Neural crest cell (in vitro differentiated cells): Measurements from ENCODE around the gene EOGT. TPM values are rescaled to one million over a fixed set of nuclear protein-coding genes. Genes with fewer than 3 reads are reported as not detected.

ENCODE experiments used
- DNase-seq: peaks from one replicate; pipeline ENCODE4 v3.0.0; 2021; ENCODE audit warnings: low read depth, mixed read lengths, low spot score
- H3K27ac Mint-ChIP-seq: one replicate; pipeline ENCODE4 v1.8.0; 2021; ENCODE audit warnings: mild to moderate bottlenecking, mixed read lengths; ENCODE audit not compliant: unreplicated experiment
- H3K27me3 Mint-ChIP-seq: 2 replicates; pipeline ENCODE4 v1.8.0; 2021; ENCODE audit warnings: low read depth, mild to moderate bottlenecking, mixed read lengths
- H3K36me3 Mint-ChIP-seq: 2 replicates; pipeline ENCODE4 v1.8.0; 2021; ENCODE audit warnings: low read depth, mild to moderate bottlenecking, mixed read lengths
- H3K4me1 Mint-ChIP-seq: 2 replicates; pipeline ENCODE4 v1.8.0; 2021; ENCODE audit warnings: mixed read lengths
- H3K4me3 Mint-ChIP-seq: one replicate; pipeline ENCODE4 v1.8.0; 2021; ENCODE audit warnings: mild to moderate bottlenecking, mixed read lengths
- H3K9me3 Mint-ChIP-seq: 2 replicates; pipeline ENCODE4 v1.8.0; 2021; ENCODE audit warnings: mixed read lengths
- total RNA-seq: library from RNA; stranded (reverse); gene quantifications from 2 replicates; pipeline ENCODE4 v1.2.1, GENCODE V29; 2021
- TF ChIP-seq, protein P1 (sequence below): fragments of 200-600 bp; sonication (generic); conservative IDR thresholded peaks from 2 replicates; pipeline ENCODE4 v1.5.0; 2021; ENCODE audit warnings: antibody characterized with exemption, mild to moderate bottlenecking

The EOGT gene
- total RNA-seq, 1 donor from 2014 or later, result 16.2 TPM

DNA sequence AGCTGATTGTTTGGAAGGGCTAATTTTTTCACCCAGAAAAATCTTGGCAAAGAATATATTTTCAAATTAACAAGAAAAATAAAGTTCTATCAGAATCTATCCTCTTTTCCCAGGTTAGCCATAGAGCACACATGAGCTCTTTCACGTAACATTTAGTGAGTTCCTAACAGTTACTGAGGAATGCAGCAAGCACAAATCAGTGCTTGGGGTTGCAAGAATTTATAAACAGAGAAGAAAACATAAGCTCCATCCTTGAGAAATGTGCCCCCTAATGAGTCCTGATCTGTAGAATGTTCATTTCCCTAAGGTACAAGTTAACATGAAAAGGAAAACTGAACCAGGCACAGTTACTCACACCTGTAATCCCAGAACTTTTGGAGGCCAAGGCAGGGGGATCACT lies 13.9 kb downstream of the EOGT start:
- H3K9me3 Mint-ChIP-seq, result no peaks in the 10 kb centered on the region
- H3K27me3 Mint-ChIP-seq, result no peaks in the 10 kb centered on the region
- DNase-seq, result no peak
- peaks cover 15% of the 10 kb centered on the region for H3K36me3 Mint-ChIP-seq
- no peak overlapping the region for H3K4me3 Mint-ChIP-seq
- no peaks in the 10 kb centered on the region for H3K4me1 Mint-ChIP-seq
- no peak overlapping the region for H3K27ac Mint-ChIP-seq
- TF ChIP-seq, protein P1, sequence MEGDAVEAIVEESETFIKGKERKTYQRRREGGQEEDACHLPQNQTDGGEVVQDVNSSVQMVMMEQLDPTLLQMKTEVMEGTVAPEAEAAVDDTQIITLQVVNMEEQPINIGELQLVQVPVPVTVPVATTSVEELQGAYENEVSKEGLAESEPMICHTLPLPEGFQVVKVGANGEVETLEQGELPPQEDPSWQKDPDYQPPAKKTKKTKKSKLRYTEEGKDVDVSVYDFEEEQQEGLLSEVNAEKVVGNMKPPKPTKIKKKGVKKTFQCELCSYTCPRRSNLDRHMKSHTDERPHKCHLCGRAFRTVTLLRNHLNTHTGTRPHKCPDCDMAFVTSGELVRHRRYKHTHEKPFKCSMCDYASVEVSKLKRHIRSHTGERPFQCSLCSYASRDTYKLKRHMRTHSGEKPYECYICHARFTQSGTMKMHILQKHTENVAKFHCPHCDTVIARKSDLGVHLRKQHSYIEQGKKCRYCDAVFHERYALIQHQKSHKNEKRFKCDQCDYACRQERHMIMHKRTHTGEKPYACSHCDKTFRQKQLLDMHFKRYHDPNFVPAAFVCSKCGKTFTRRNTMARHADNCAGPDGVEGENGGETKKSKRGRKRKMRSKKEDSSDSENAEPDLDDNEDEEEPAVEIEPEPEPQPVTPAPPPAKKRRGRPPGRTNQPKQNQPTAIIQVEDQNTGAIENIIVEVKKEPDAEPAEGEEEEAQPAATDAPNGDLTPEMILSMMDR, result no peak

DNA sequence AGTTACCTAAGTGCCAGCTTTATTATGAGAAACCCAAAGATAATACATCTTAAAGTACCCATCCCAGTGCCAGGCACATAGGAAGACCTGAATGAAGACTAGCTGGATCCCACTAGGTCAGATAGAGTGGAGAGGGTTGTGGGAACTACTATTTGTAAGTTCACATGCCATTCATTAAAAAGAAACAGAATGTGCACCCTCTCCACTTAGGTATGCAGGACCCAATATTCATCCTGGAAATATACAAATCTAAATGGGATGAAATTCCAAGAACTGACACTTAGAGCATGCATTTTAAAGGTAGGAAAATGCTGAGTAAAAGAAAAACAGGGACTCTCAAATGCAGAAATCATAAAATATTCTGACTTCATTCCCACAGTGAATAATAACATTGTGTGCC lies 14.3 kb downstream of the EOGT start:
- Mint-ChIP-seq H3K27me3 (no peaks in the 10 kb centered on the region), H3K27ac (no peak overlapping the region), H3K36me3 (peaks cover 15% of the 10 kb centered on the region), H3K9me3 (no peaks in the 10 kb centered on the region), H3K4me3 (no peak overlapping the region), H3K4me1 (no peaks in the 10 kb centered on the region)
- TF ChIP-seq, protein P1, result no peak
- DNase-seq, result no peak

DNA sequence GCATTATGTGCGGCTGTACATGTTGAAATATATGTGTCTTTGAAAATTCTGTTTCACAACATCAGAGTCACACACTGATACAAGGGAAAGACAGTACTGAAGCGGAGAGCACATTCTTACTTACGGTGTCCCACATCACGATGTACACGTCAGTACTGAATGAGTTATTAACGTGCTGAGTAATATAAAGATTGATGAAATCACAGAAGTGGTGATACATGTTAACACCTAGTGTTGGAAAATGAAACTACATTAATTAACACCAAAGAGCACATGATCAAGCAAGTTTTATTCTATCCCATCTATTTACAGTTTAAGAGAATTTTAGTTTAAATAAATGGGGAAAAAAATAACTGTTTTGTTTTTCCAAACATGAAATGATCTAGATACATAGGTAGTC lies 15.6 kb downstream of the EOGT start:
- no peak for DNase-seq
- peaks cover 18% of the 10 kb centered on the region for H3K36me3 Mint-ChIP-seq
- peaks cover 3% of the 10 kb centered on the region for H3K9me3 Mint-ChIP-seq
- no peaks in the 10 kb centered on the region for H3K4me1 Mint-ChIP-seq
- H3K4me3 Mint-ChIP-seq, result no peak overlapping the region
- TF ChIP-seq, protein P1, result no peak
- H3K27ac Mint-ChIP-seq, result no peak overlapping the region
- no peaks in the 10 kb centered on the region for H3K27me3 Mint-ChIP-seq

DNA sequence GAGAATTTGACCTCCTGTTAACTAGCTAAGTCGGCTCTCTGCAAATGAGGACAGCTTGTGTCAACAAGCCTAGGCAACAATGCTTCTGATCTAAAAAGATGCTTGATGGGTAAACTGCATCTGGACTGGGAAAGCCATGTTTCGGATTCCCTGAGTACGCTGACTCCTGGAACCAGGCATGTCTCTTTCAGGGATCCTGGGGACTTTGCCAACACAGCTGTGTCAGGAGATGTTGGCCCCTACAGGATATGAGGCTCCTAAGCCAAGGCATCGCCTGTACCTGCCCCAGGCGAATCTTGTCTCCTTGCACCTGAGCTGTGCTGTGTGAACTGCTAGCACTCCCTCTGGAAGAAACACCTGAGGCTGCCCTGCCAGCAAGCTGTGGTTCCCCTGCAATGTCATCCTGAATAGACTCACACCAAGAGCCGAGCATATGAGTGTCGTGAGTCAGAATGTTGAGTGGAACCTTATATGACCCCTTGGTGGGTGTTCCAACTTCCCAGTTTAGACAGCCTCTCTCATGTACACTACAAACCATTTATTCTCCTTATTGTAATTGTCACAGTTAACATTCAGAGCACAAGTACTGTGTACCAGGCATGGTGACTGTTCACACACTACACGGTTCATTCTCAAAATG lies 17.0 kb downstream of the EOGT start:
- TF ChIP-seq, protein P1, result no peak
- H3K4me1 Mint-ChIP-seq, result no peaks in the 10 kb centered on the region
- peaks cover 9% of the 10 kb centered on the region for H3K9me3 Mint-ChIP-seq
- H3K4me3 Mint-ChIP-seq, result no peak overlapping the region
- H3K27ac Mint-ChIP-seq, result peak overlapping the region; percentile 67
- H3K36me3 Mint-ChIP-seq, result peaks cover 31% of the 10 kb centered on the region
- no peaks in the 10 kb centered on the region for H3K27me3 Mint-ChIP-seq
- DNase-seq, result no peak

DNA sequence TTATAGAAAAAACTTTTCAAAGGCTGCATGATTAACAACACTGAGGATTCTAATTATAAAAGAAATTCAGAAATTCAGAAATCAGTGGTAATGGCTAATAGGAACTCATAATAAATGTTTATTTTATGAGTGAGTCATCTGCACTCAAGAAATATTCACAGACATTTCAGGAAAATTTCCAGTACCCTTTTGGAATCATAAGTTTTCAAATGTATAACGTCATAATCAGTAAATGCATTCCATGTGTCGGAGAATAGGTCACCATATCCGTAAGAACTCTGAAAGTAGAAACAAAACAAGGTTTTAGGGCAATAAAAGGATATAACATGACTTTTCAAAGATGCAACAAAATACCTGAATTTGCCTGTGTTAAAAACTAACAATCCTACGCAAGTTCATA lies 24.7 kb downstream of the EOGT start:
- Mint-ChIP-seq H3K4me1 (no peaks in the 10 kb centered on the region), H3K27me3 (no peaks in the 10 kb centered on the region), H3K9me3 (peaks cover 9% of the 10 kb centered on the region), H3K36me3 (peaks cover 43% of the 10 kb centered on the region), H3K4me3 (no peak overlapping the region), H3K27ac (no peak overlapping the region)
- DNase-seq, result no peak
- TF ChIP-seq, protein P1, result no peak
